HG03565 (cell line): ENCODE results near the gene TTYH2.
"Not testable (repeated sequence)": the region's sequence is repeated elsewhere in the genome, so short reads cannot be mapped to it uniquely, and the experiment has no call there.

Experiments
- ATAC-seq: cut with Tn5 transposase; IDR thresholded peaks from one replicate; pipeline ENCODE4 v1.9.1; 2021; ENCODE audit warnings: mild to moderate bottlenecking, moderate library complexity; ENCODE audit not compliant: unreplicated experiment

The TTYH2 gene

GRCh38 chr17:74259667-74260524 is 46.5 kb downstream of the TTYH2 start:
- no peak for ATAC-seq

- ATAC-seq = no peak
Observed at GRCh38 chr17:74260525-74260850, 47.1 kb downstream of the TTYH2 start.

- no peak for ATAC-seq
Observed at GRCh38 chr17:74262601-74263000, 49.2 kb downstream of the TTYH2 start.

- not testable (repeated sequence) for ATAC-seq
Observed at GRCh38 chr17:74267054-74267453, 53.7 kb downstream of the TTYH2 start.

GRCh38 chr17:74267579-74267978 is 54.2 kb downstream of the TTYH2 start:
- ATAC-seq = no peak

- no peak for ATAC-seq
Observed at GRCh38 chr17:74267987-74268499, 54.7 kb downstream of the TTYH2 start.

GRCh38 chr17:74268558-74268957 is 55.2 kb downstream of the TTYH2 start:
- no peak for ATAC-seq

- no peak for ATAC-seq
Observed at GRCh38 chr17:74270333-74270732, 57.0 kb downstream of the TTYH2 start.

- ATAC-seq = no peak
Observed at GRCh38 chr17:74271281-74271680, 57.9 kb downstream of the TTYH2 start.

- ATAC-seq = no peak
Observed at GRCh38 chr17:74271901-74272561, 58.7 kb downstream of the TTYH2 start.

- ATAC-seq = no peak
Observed at GRCh38 chr17:74272731-74273201, 59.4 kb downstream of the TTYH2 start.

GRCh38 chr17:74274060-74274708 is 60.8 kb downstream of the TTYH2 start, which contains the start of gene DNAI2:
Gene DNAI2, plus strand, starts transcription at chr17:74274234. Its CDS starts 7,584 bp downstream, at chr17:74281818.
- no peak for ATAC-seq

GRCh38 chr17:74274709-74275340 is 61.5 kb downstream of the TTYH2 start:
- no peak for ATAC-seq

- no peak for ATAC-seq
Observed at GRCh38 chr17:74276051-74276476, 62.7 kb downstream of the TTYH2 start.

- no peak for ATAC-seq
Observed at GRCh38 chr17:74276541-74277009, 63.2 kb downstream of the TTYH2 start.

GRCh38 chr17:74277935-74278334 is 64.6 kb downstream of the TTYH2 start:
- ATAC-seq = no peak

GRCh38 chr17:74279617-74280016 is 66.2 kb downstream of the TTYH2 start:
- ATAC-seq = not testable (repeated sequence)

GRCh38 chr17:74280093-74280513 is 66.7 kb downstream of the TTYH2 start:
- peak; percentile 55 for ATAC-seq

- ATAC-seq = no peak
Observed at GRCh38 chr17:74281799-74282198, 68.4 kb downstream of the TTYH2 start.

- ATAC-seq = not testable (repeated sequence)
Observed at GRCh38 chr17:74282274-74282586, 68.9 kb downstream of the TTYH2 start.
